Naive thymus-derived CD8-positive, alpha-beta T cell (primary cell): ENCODE data around the gene TMEM158. TPM values are rescaled to one million over a fixed set of nuclear protein-coding genes. Genes with fewer than 3 reads are reported as not detected.

Source experiments
- ATAC-seq, 2 donors: fragments of 150-1000 bp; cut with Tn5 transposase in 1 of 2; sonication (Bioruptor Pico), chemical (Tn5 transposase) in 1 of 2; 1 replicate in 1 of 2; 2 replicates in 1 of 2; pipeline ENCODE4 v1.10.0; 2021; ENCODE audit warnings: mild to moderate bottlenecking in 2 of 2, moderate library complexity in 2 of 2
- POLR2A ChIA-PET: fragments of 350-600 bp; sonication (Branson Sonifier 250); formaldehyde crosslinking; loops from one replicate; lab custom pipeline; 2021; ENCODE audit warnings: antibody characterized with exemption; lab: Charles Lee
- DNase-seq, 10 donors: peaks; one replicate each; pipeline versions ENCODE4 v3.0.0 to v3.0.0-alpha.2; 2020 to 2022
- H3K27ac Mint-ChIP-seq, 10 donors: one replicate each; pipeline ENCODE4 v1.8.0; 2020 to 2022; ENCODE audit warnings: mild to moderate bottlenecking in 10 of 10, mixed read lengths in 10 of 10, moderate library complexity in 4 of 10, inconsistent platforms in 1 of 10
- H3K27me3 Mint-ChIP-seq, 5 donors: one replicate each; pipeline ENCODE4 v1.8.0; 2021 to 2022; ENCODE audit warnings: mixed read lengths in 5 of 5
- H3K36me3 Mint-ChIP-seq, 3 donors: one replicate each; pipeline ENCODE4 v1.8.0; 2020 to 2022; ENCODE audit warnings: mixed read lengths in 3 of 3, mild to moderate bottlenecking in 2 of 3, inconsistent platforms in 1 of 3
- H3K4me1 Mint-ChIP-seq, 4 donors: one replicate each; pipeline ENCODE4 v1.8.0; 2021 to 2022; ENCODE audit warnings: mixed read lengths in 4 of 4
- H3K4me3 Mint-ChIP-seq, 10 donors: one replicate each; pipeline ENCODE4 v1.8.0; 2020 to 2022; ENCODE audit warnings: mild to moderate bottlenecking in 10 of 10, mixed read lengths in 10 of 10, moderate library complexity in 6 of 10, inconsistent platforms in 1 of 10
- H3K9me3 Mint-ChIP-seq, 9 donors: one replicate each; pipeline ENCODE4 v1.8.0; 2020 to 2022; ENCODE audit warnings: mixed read lengths in 9 of 9, mild to moderate bottlenecking in 3 of 9, inconsistent platforms in 1 of 9, moderate library complexity in 1 of 9
- polyA plus RNA-seq, 3 donors: library from polyadenylated mRNA; unstranded; fragments of 300-500 nt; fragmentation: Illumina TruSeq; gene quantifications; one replicate each; pipeline ENCODE4 v1.2.3, GENCODE V29; 2021
- total RNA-seq, 8 experiments: library from RNA in 2 of 8; stranded (reverse) in 2 of 8; gene quantifications; one replicate each; pipeline ENCODE4 v1.2.3 and lab custom pipeline; 2021 to 2026

Gene TMEM158
- total and polyA plus RNA-seq, 5 experiments from 2014 or later, result 0.22 TPM; not detected in 4

GRCh38 chr3:45210308-45211041 is 15.6 kb downstream of the TMEM158 start:
- POLR2A ChIA-PET, result interaction anchor here (1.1 to 1.6 kb wide), 3 partner anchors 170 to 203 kb away, joined by 3 to 7 read pairs (median 3); no protein-coding TSS in a partner anchor
- no peaks in the 10 kb centered on the region for H3K9me3 Mint-ChIP-seq
- H3K36me3 Mint-ChIP-seq, result no peaks in the 10 kb centered on the region
- peaks cover 8 to 43% (median 15%) of the 10 kb centered on the region in 5 donors for H3K27me3 Mint-ChIP-seq
- peak; percentile 95 to 99 for ATAC-seq
- peak overlapping the region in 1 of 10 donors; percentile 3 for H3K4me3 Mint-ChIP-seq
- H3K4me1 Mint-ChIP-seq, result peaks cover 6 to 16% (median 12%) of the 10 kb centered on the region in 4 donors
- peak; percentile 68 to 90 (median 76) for DNase-seq
- H3K27ac Mint-ChIP-seq, result peak overlapping the region in 2 of 10 donors; percentile 26 to 87

- Mint-ChIP-seq H3K4me1 (peaks cover 6 to 16% (median 12%) of the 10 kb centered on the region in 4 donors), H3K4me3 (no peak overlapping the region), H3K36me3 (no peaks in the 10 kb centered on the region), H3K9me3 (no peaks in the 10 kb centered on the region), H3K27me3 (peaks cover 10 to 43% (median 15%) of the 10 kb centered on the region in 5 donors), H3K27ac (no peak overlapping the region)
- DNase-seq (no peak), ATAC-seq (no peak)
- POLR2A ChIA-PET, result interaction anchor here (0.8 to 1.6 kb wide), 3 partner anchors 167 to 172 kb away, joined by 3 to 7 read pairs (median 3); no protein-coding TSS in a partner anchor
These were observed 16.6 kb downstream of the TMEM158 start for GRCh38 chr3:45209526-45209925.

- H3K4me1 Mint-ChIP-seq, result peaks cover 6 to 16% (median 12%) of the 10 kb centered on the region in 4 donors
- H3K9me3 Mint-ChIP-seq, result no peaks in the 10 kb centered on the region
- no peaks in the 10 kb centered on the region for H3K36me3 Mint-ChIP-seq
- ATAC-seq (peak in 1 of 2 donors; percentile 57), DNase-seq (peak in 2 of 10 donors; percentile 19)
- peaks cover 10 to 43% (median 18%) of the 10 kb centered on the region in 5 donors for H3K27me3 Mint-ChIP-seq
- POLR2A ChIA-PET, result interaction anchor here (1.0 to 1.2 kb wide), 2 partner anchors 168 to 172 kb away, joined by 3 to 4 read pairs; no protein-coding TSS in a partner anchor
- peak overlapping the region in 3 of 10 donors; percentile 7 to 25 (median 9) for H3K4me3 Mint-ChIP-seq
- no peak overlapping the region for H3K27ac Mint-ChIP-seq
These were observed 17.5 kb downstream of the TMEM158 start for GRCh38 chr3:45208586-45208985.

GRCh38 chr3:45207446-45207845 is 18.6 kb downstream of the TMEM158 start:
- Mint-ChIP-seq H3K27me3 (peaks cover 10 to 43% (median 19%) of the 10 kb centered on the region in 5 donors), H3K4me3 (no peak overlapping the region), H3K27ac (no peak overlapping the region), H3K36me3 (no peaks in the 10 kb centered on the region), H3K9me3 (no peaks in the 10 kb centered on the region), H3K4me1 (peaks cover 6 to 16% (median 12%) of the 10 kb centered on the region in 4 donors)
- ATAC-seq (no peak), DNase-seq (no peak)
- POLR2A ChIA-PET, result interaction anchor here (0.6 to 1.2 kb wide), 2 partner anchors 99 to 171 kb away, joined by 3 to 4 read pairs; no protein-coding TSS in a partner anchor

GRCh38 chr3:45205126-45205525 is 21.0 kb downstream of the TMEM158 start:
- no peak for DNase-seq
- Mint-ChIP-seq H3K27me3 (peaks cover 5 to 22% (median 18%) of the 10 kb centered on the region in 5 donors), H3K36me3 (no peaks in the 10 kb centered on the region), H3K4me3 (no peak overlapping the region), H3K4me1 (peaks cover 2 to 11% (median 6%) of the 10 kb centered on the region in 4 donors), H3K27ac (no peak overlapping the region), H3K9me3 (no peaks in the 10 kb centered on the region)
- POLR2A ChIA-PET, result interaction anchor here (0.6 kb wide), 1 partner anchor 296 kb away, joined by 4 read pairs; no protein-coding TSS in a partner anchor
- ATAC-seq, result no peak

- H3K4me3 Mint-ChIP-seq, result no peak overlapping the region
- no peaks in the 10 kb centered on the region for H3K36me3 Mint-ChIP-seq
- DNase-seq, result no peak
- peaks cover 2 to 9% (median 6%) of the 10 kb centered on the region in 4 donors for H3K4me1 Mint-ChIP-seq
- H3K27ac Mint-ChIP-seq, result no peak overlapping the region
- no peak for ATAC-seq
- no peaks in the 10 kb centered on the region for H3K9me3 Mint-ChIP-seq
- POLR2A ChIA-PET, result no interaction called here
- H3K27me3 Mint-ChIP-seq, result peaks cover 5 to 27% (median 21%) of the 10 kb centered on the region in 5 donors
These were observed 22.0 kb downstream of the TMEM158 start for GRCh38 chr3:45204136-45204535.

GRCh38 chr3:45199837-45200648 is 26.0 kb downstream of the TMEM158 start:
- ATAC-seq, result no peak
- H3K36me3 Mint-ChIP-seq, result no peaks in the 10 kb centered on the region
- no peak for DNase-seq
- POLR2A ChIA-PET, result no interaction called here
- H3K4me3 Mint-ChIP-seq, result no peak overlapping the region
- H3K4me1 Mint-ChIP-seq, result no peaks in the 10 kb centered on the region
- H3K27me3 Mint-ChIP-seq, result peaks cover 10 to 45% (median 13%) of the 10 kb centered on the region in 5 donors
- H3K9me3 Mint-ChIP-seq, result no peaks in the 10 kb centered on the region
- no peak overlapping the region for H3K27ac Mint-ChIP-seq

GRCh38 chr3:45198264-45199260 is 27.5 kb downstream of the TMEM158 start:
- H3K9me3 Mint-ChIP-seq, result no peaks in the 10 kb centered on the region
- ATAC-seq, result no peak
- peaks cover 7 to 50% (median 12%) of the 10 kb centered on the region in 5 donors for H3K27me3 Mint-ChIP-seq
- no peak overlapping the region for H3K27ac Mint-ChIP-seq
- H3K4me1 Mint-ChIP-seq, result no peaks in the 10 kb centered on the region
- POLR2A ChIA-PET, result no interaction called here
- H3K36me3 Mint-ChIP-seq, result no peaks in the 10 kb centered on the region
- H3K4me3 Mint-ChIP-seq, result no peak overlapping the region
- DNase-seq, result no peak

- Mint-ChIP-seq H3K4me3 (no peak overlapping the region), H3K27ac (no peak overlapping the region), H3K4me1 (no peaks in the 10 kb centered on the region), H3K9me3 (no peaks in the 10 kb centered on the region), H3K27me3 (peaks cover 7 to 67% (median 11%) of the 10 kb centered on the region in 5 donors), H3K36me3 (no peaks in the 10 kb centered on the region)
- POLR2A ChIA-PET, result no interaction called here
- ATAC-seq, result no peak
- no peak for DNase-seq
These were observed 31.3 kb downstream of the TMEM158 start for GRCh38 chr3:45194791-45195190.

GRCh38 chr3:45191924-45192417 is 34.1 kb downstream of the TMEM158 start:
- H3K27me3 Mint-ChIP-seq, result peaks cover 5 to 45% (median 6%) of the 10 kb centered on the region in 5 donors
- ATAC-seq (no peak), DNase-seq (no peak)
- H3K4me1 Mint-ChIP-seq, result peaks cover 0 to 3% (median 0%) of the 10 kb centered on the region in 4 donors
- no peaks in the 10 kb centered on the region for H3K9me3 Mint-ChIP-seq
- POLR2A ChIA-PET, result no interaction called here
- H3K36me3 Mint-ChIP-seq, result no peaks in the 10 kb centered on the region
- H3K27ac Mint-ChIP-seq, result no peak overlapping the region
- H3K4me3 Mint-ChIP-seq, result no peak overlapping the region

- Mint-ChIP-seq H3K27me3 (peaks cover 1 to 45% (median 6%) of the 10 kb centered on the region in 5 donors), H3K9me3 (no peaks in the 10 kb centered on the region), H3K4me1 (peaks cover 0 to 3% (median 0%) of the 10 kb centered on the region in 4 donors), H3K27ac (peak overlapping the region in 1 of 10 donors; percentile 59), H3K36me3 (no peaks in the 10 kb centered on the region), H3K4me3 (no peak overlapping the region)
- DNase-seq, result no peak
- no peak for ATAC-seq
- POLR2A ChIA-PET, result interaction anchor here (0.6 kb wide), 1 partner anchor 126 kb away, joined by 4 read pairs; no protein-coding TSS in a partner anchor
These were observed 34.7 kb downstream of the TMEM158 start for GRCh38 chr3:45191424-45191823.
